Activated CD8-positive, alpha-beta T cell treated with anti-CD3 and anti-CD28 coated beads for 36 hours (primary cell): ENCODE measurements around the gene MRTFA. TPM values are rescaled to one million over a fixed set of nuclear protein-coding genes. Genes with fewer than 3 reads are reported as not detected.
A peak's percentile ranks its signal among the peaks of the same experiment; 100 is the strongest.

Experiments used
- ATAC-seq: fragments of 200-7000 bp; cut with Tn5 transposase; one replicate; pipeline ENCODE4 v1.10.0; 2021; ENCODE audit warnings: mild to moderate bottlenecking, moderate library complexity
- CTCF ChIA-PET: fragments of 350-600 bp; sonication (Branson Sonifier 250); formaldehyde crosslinking; loops from one replicate; lab custom pipeline; 2021; ENCODE audit warnings: antibody characterized with exemption; lab: Charles Lee
- POLR2A ChIA-PET: fragments of 350-600 bp; sonication (Branson Sonifier 250); formaldehyde crosslinking; loops from one replicate; lab custom pipeline; 2021; ENCODE audit warnings: antibody characterized with exemption; lab: Charles Lee
- DNase-seq: peaks from one replicate; pipeline ENCODE4 v3.0.0-alpha.2; 2020
- H3K27ac Mint-ChIP-seq: one replicate; pipeline ENCODE4 v1.8.0; 2021; ENCODE audit warnings: mild to moderate bottlenecking, mixed read lengths
- H3K27me3 Mint-ChIP-seq: one replicate; pipeline ENCODE4 v1.8.0; 2021; ENCODE audit warnings: mixed read lengths
- H3K36me3 Mint-ChIP-seq: one replicate; pipeline ENCODE4 v1.8.0; 2021; ENCODE audit warnings: low read depth, mixed read lengths
- H3K4me1 Mint-ChIP-seq: one replicate; pipeline ENCODE4 v1.8.0; 2021; ENCODE audit warnings: low read depth, mixed read lengths
- H3K4me3 Mint-ChIP-seq: one replicate; pipeline ENCODE4 v1.8.0; 2021; ENCODE audit warnings: mild to moderate bottlenecking, moderate library complexity, mixed read lengths
- H3K9me3 Mint-ChIP-seq: one replicate; pipeline ENCODE4 v1.8.0; 2021; ENCODE audit warnings: mixed read lengths
- intact Hi-C: fragments of 100-400 bp; cut with micrococcal nuclease; formaldehyde crosslinking; loops from one replicate; pipeline ENCODE4 v1.10.0; 2022
- total RNA-seq, 2 experiments: library from RNA; stranded (reverse); gene quantifications; one replicate each; pipeline ENCODE4 v1.2.3, GENCODE V29; 2021
- TF ChIP-seq, protein P1 (sequence below): fragments of 200-600 bp; IDR thresholded peaks from one replicate; pipeline ENCODE4 v1.8.0; 2022; ENCODE audit warnings: antibody characterized with exemption, mild to moderate bottlenecking

The MRTFA gene
- total RNA-seq, 2 experiments from 2014 or later: 37.4 to 40.0 TPM

DNA sequence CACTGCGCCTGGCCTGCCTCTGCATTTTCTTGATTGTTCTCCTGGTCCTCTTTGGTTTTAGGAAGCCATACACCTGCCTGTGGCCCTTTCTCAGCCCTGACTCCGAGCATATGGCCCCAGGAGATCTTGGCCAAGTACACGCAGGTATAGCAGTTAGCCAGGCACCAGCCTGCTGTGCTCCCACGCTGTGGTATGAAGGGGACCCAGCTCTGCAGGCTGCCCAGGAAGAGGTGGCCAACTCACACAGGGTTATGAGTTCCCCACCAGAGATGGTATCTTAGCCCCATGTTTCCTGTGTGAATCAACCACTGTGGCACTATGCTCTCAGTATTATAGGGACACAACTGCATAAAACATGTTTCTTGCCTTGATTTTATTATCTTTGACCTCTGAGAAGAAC is 235.0 kb downstream of the MRTFA start:
- Mint-ChIP-seq H3K4me1 (peaks cover 65% of the 10 kb centered on the region), H3K27ac (peak overlapping the region; percentile 95), H3K4me3 (peak overlapping the region; percentile 55), H3K9me3 (no peaks in the 10 kb centered on the region), H3K36me3 (peaks cover 41% of the 10 kb centered on the region), H3K27me3 (no peaks in the 10 kb centered on the region)
- TF ChIP-seq, protein P1, sequence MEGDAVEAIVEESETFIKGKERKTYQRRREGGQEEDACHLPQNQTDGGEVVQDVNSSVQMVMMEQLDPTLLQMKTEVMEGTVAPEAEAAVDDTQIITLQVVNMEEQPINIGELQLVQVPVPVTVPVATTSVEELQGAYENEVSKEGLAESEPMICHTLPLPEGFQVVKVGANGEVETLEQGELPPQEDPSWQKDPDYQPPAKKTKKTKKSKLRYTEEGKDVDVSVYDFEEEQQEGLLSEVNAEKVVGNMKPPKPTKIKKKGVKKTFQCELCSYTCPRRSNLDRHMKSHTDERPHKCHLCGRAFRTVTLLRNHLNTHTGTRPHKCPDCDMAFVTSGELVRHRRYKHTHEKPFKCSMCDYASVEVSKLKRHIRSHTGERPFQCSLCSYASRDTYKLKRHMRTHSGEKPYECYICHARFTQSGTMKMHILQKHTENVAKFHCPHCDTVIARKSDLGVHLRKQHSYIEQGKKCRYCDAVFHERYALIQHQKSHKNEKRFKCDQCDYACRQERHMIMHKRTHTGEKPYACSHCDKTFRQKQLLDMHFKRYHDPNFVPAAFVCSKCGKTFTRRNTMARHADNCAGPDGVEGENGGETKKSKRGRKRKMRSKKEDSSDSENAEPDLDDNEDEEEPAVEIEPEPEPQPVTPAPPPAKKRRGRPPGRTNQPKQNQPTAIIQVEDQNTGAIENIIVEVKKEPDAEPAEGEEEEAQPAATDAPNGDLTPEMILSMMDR: no peak
- ATAC-seq (peak; percentile 85), DNase-seq (peak; percentile 77)
- CTCF ChIA-PET: interaction anchor here (0.7 to 2.7 kb wide), 3 partner anchors 14 to 19 kb away, joined by 3 to 12 read pairs (median 3); no protein-coding TSS in a partner anchor
- intact Hi-C loops: no loop called here
- POLR2A ChIA-PET: interaction anchor here (1.0 to 1.1 kb wide), 2 partner anchors 8 to 14 kb away, joined by 3 to 4 read pairs; no protein-coding TSS in a partner anchor

GRCh38 chr22:40400159-40400558 is 236.4 kb downstream of the MRTFA start:
- POLR2A ChIA-PET: interaction anchor here (1.1 to 1.3 kb wide), 2 partner anchors 12 to 16 kb away, joined by 4 read pairs; no protein-coding TSS in a partner anchor
- no peak overlapping the region for H3K4me3 Mint-ChIP-seq

GRCh38 chr22:40399621-40400020 is 236.9 kb downstream of the MRTFA start:
- intact Hi-C loops: no loop called here
- H3K9me3 Mint-ChIP-seq: no peaks in the 10 kb centered on the region
- ChIA-PET POLR2A (interaction anchor here (0.7 to 1.3 kb wide), 2 partner anchors 12 to 18 kb away, joined by 3 to 4 read pairs; no protein-coding TSS in a partner anchor), CTCF (interaction anchor here (0.7 to 2.7 kb wide), 11 partner anchors 8 to 247 kb away, joined by 3 to 12 read pairs (median 5); no protein-coding TSS in a partner anchor)
- DNase-seq (no peak), ATAC-seq (no peak)
- TF ChIP-seq, protein P1: no peak
- H3K4me3 Mint-ChIP-seq: no peak overlapping the region
- H3K27ac Mint-ChIP-seq: peak overlapping the region; percentile 77
- peaks cover 44% of the 10 kb centered on the region for H3K36me3 Mint-ChIP-seq
- peaks cover 76% of the 10 kb centered on the region for H3K4me1 Mint-ChIP-seq
- H3K27me3 Mint-ChIP-seq: no peaks in the 10 kb centered on the region

More at GRCh38 chr22:40400159-40400558, 236.4 kb downstream of the MRTFA start:
- H3K4me1 Mint-ChIP-seq: peaks cover 73% of the 10 kb centered on the region
- TF ChIP-seq, protein P1: no peak
- no peaks in the 10 kb centered on the region for H3K27me3 Mint-ChIP-seq
- peaks cover 43% of the 10 kb centered on the region for H3K36me3 Mint-ChIP-seq
- DNase-seq: peak; percentile 78
- H3K27ac Mint-ChIP-seq: peak overlapping the region; percentile 77
- CTCF ChIA-PET: interaction anchor here (1.2 to 2.7 kb wide), 8 partner anchors 8 to 246 kb away, joined by 3 to 12 read pairs (median 6); no protein-coding TSS in a partner anchor
- intact Hi-C loops: no loop called here
- ATAC-seq: no peak
- H3K9me3 Mint-ChIP-seq: no peaks in the 10 kb centered on the region

DNA sequence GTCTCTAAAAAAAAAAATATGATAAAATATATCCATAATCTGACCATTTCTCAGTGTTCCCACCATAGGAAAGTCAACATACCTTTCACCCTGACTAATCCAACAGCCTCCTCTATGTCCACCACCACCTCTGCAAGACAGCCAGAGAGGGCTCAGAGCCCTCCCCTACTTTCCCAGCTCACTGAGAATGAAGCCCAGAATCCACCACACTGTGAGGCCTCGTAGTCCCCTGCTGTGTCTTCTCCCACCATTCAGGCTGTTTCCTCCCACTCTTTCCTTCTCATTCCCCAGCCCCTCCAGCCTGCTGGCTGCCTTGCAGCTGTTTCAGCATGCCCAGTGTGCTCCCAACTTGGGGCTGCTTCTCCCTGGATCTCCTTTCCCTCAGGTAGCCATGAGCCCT is 239.1 kb downstream of the MRTFA start:
- no peaks in the 10 kb centered on the region for H3K27me3 Mint-ChIP-seq
- CTCF ChIA-PET: interaction anchor here (1.2 to 1.6 kb wide), 2 partner anchors 10 to 240 kb away, joined by 3 to 4 read pairs; partner anchors contain the start of gene MRTFA

More for the DNA sequence above, 239.1 kb downstream of the MRTFA start:
- intact Hi-C loops: no loop called here
- peaks cover 33% of the 10 kb centered on the region for H3K36me3 Mint-ChIP-seq
- TF ChIP-seq, protein P1: no peak
- POLR2A ChIA-PET: interaction anchor here (1.1 kb wide), 2 partner anchors 10 to 20 kb away, joined by 3 to 5 read pairs; no protein-coding TSS in a partner anchor
- no peak for DNase-seq
- H3K9me3 Mint-ChIP-seq: no peaks in the 10 kb centered on the region
- H3K27ac Mint-ChIP-seq: peak overlapping the region; percentile 68
- ATAC-seq: no peak
- H3K4me1 Mint-ChIP-seq: peaks cover 65% of the 10 kb centered on the region
- no peak overlapping the region for H3K4me3 Mint-ChIP-seq
